Measurements from ENCODE around the gene MCTP2.

DNA sequence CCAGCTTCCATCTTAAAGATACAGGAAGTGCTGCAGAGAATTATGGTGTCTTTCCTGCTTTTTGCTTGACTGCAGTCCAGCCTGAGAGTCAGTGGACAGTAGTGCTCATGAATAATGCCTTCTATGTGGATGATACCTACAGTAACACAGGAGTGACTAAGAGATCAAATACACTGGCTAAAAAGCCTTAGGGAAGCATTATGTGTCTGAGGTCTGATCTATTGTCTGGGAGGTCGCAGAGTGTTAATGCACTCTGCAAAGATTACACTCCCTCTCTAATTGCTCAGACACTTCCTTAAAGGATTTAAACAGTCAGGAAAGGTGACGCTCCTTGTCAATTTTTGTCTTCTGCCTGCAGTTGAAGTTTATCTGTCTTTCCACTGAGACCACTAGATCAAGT is 183.6 kb downstream of the MCTP2 start:
- TF ChIP-seq, protein P1, sequence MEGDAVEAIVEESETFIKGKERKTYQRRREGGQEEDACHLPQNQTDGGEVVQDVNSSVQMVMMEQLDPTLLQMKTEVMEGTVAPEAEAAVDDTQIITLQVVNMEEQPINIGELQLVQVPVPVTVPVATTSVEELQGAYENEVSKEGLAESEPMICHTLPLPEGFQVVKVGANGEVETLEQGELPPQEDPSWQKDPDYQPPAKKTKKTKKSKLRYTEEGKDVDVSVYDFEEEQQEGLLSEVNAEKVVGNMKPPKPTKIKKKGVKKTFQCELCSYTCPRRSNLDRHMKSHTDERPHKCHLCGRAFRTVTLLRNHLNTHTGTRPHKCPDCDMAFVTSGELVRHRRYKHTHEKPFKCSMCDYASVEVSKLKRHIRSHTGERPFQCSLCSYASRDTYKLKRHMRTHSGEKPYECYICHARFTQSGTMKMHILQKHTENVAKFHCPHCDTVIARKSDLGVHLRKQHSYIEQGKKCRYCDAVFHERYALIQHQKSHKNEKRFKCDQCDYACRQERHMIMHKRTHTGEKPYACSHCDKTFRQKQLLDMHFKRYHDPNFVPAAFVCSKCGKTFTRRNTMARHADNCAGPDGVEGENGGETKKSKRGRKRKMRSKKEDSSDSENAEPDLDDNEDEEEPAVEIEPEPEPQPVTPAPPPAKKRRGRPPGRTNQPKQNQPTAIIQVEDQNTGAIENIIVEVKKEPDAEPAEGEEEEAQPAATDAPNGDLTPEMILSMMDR (IDR thresholded peaks at IDR 0.05), result no peak
- no peak for TF ChIP-seq KAT7 (CRISPR knock-in tag; IDR thresholded peaks at IDR 0.05; ENCODE audit: borderline replicate concordance)
- no peak for TF ChIP-seq CREB1 (CRISPR knock-in tag; IDR thresholded peaks at IDR 0.05)
- TF ChIP-seq, protein P2, sequence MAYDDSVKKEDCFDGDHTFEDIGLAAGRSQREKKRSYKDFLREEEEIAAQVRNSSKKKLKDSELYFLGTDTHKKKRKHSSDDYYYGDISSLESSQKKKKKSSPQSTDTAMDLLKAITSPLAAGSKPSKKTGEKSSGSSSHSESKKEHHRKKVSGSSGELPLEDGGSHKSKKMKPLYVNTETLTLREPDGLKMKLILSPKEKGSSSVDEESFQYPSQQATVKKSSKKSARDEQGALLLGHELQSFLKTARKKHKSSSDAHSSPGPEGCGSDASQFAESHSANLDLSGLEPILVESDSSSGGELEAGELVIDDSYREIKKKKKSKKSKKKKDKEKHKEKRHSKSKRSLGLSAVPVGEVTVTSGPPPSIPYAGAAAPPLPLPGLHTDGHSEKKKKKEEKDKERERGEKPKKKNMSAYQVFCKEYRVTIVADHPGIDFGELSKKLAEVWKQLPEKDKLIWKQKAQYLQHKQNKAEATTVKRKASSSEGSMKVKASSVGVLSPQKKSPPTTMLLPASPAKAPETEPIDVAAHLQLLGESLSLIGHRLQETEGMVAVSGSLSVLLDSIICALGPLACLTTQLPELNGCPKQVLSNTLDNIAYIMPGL (CRISPR knock-in tag; IDR thresholded peaks at IDR 0.05), result no peak

Data from WTC11 (cell line).